Lower lobe of right lung (tissue), 2 donors: ENCODE measurements around the gene PHF12. TPM values are rescaled to one million over a fixed set of nuclear protein-coding genes. Genes with fewer than 3 reads are reported as not detected.
A peak's percentile ranks its signal among the peaks of the same experiment; 100 is the strongest.

Experiments used
- ATAC-seq, 2 donors: fragments of 200-7000 bp; cut with Tn5 transposase; one replicate each; pipeline ENCODE4 v1.9.1; 2020 to 2022; ENCODE audit warnings: mild to moderate bottlenecking in 2 of 2, moderate library complexity in 2 of 2
- DNase-seq: peaks from one replicate; pipeline ENCODE4 v3.0.0-alpha.2; 2020
- H3K27ac ChIP-seq: fragments of 200-600 bp; one replicate; pipeline ENCODE4 v1.8.0; 2022
- H3K27me3 ChIP-seq: fragments of 200-600 bp; one replicate; pipeline ENCODE4 v1.8.0; 2022; ENCODE audit warnings: low read depth
- H3K36me3 ChIP-seq: fragments of 200-600 bp; one replicate; pipeline ENCODE4 v1.8.0; 2022; ENCODE audit warnings: mild to moderate bottlenecking
- H3K4me1 ChIP-seq: fragments of 200-600 bp; one replicate; pipeline ENCODE4 v1.8.0; 2022
- H3K4me3 ChIP-seq: fragments of 200-600 bp; one replicate; pipeline ENCODE4 v1.8.0; 2022; ENCODE audit warnings: mild to moderate bottlenecking
- H3K9me3 ChIP-seq: fragments of 200-600 bp; one replicate; pipeline ENCODE4 v1.8.0; 2022
- CTCF ChIP-seq: fragments of 200-600 bp; IDR thresholded peaks from one replicate; pipeline ENCODE4 v1.8.0; 2022; ENCODE audit warnings: antibody characterized with exemption, mild to moderate bottlenecking
- intact Hi-C: fragments of 100-400 bp; cut with DNase I; formaldehyde crosslinking; loops from one replicate; pipeline ENCODE4 v1.11.0; 2022
- long read RNA-seq: library from polyadenylated mRNA; unstranded; transcript quantifications from one replicate; pipeline ENCODE4 v2.0.0, GENCODE V29; 2021
- total RNA-seq: library from RNA; stranded (reverse); fragmentation: NEBNext Ultra II Directional; extraction: Animal tissue kit (Norgen Biotek cat#: 25700); gene quantifications from one replicate; pipeline ENCODE4 v1.2.1, GENCODE V29; 2021
- donor health status: DM: no; HTN: yes; CAD: no; lungs with severe emphysema.

PHF12 gene
- 36.2 TPM for total RNA-seq
- long read RNA-seq, full-length matches to known transcripts, result 3 of 18 reads
- long read RNA-seq, partial matches to known transcripts, result 14 of 18 reads
- long read RNA-seq, other reads (novel, unspliced or antisense), result 1 of 18 reads

GRCh38 chr17:28951428-28951990 is at the start of gene PHF12:
Gene PHF12 (minus strand): TSS chr17:28951518. CDS start chr17:28950960, 558 bp downstream.
- intact Hi-C loops, result no loop called here

GRCh38 chr17:29000973-29001372 is 49.7 kb upstream of the PHF12 start:
- intact Hi-C loops, result no loop called here
- no peak for DNase-seq
- no peaks in the 10 kb centered on the region for H3K36me3 ChIP-seq
- no peak for TF ChIP-seq CTCF
- H3K4me3 ChIP-seq, result no peak overlapping the region
- H3K4me1 ChIP-seq, result no peaks in the 10 kb centered on the region
- ATAC-seq, result no peak
- H3K9me3 ChIP-seq, result no peaks in the 10 kb centered on the region
- peaks cover 34% of the 10 kb centered on the region for H3K27me3 ChIP-seq
- H3K27ac ChIP-seq, result no peak overlapping the region

More at GRCh38 chr17:28951428-28951990, at the start of gene PHF12:
- Histone ChIP-seq H3K9me3 (no peaks in the 10 kb centered on the region), H3K4me1 (peaks cover 31% of the 10 kb centered on the region), H3K4me3 (peak within 1 kb of the TSS; percentile 86), H3K36me3 (no peaks in the 10 kb centered on the region), H3K27ac (peak within 1 kb of the TSS; percentile 96), H3K27me3 (no peaks in the 10 kb centered on the region)
- TF ChIP-seq CTCF, result no peak
- DNase-seq, result peak; percentile 100
- peak; percentile 89 to 93 for ATAC-seq

GRCh38 chr17:28999206-28999605 is 47.9 kb upstream of the PHF12 start:
- Histone ChIP-seq H3K4me3 (no peak overlapping the region), H3K9me3 (no peaks in the 10 kb centered on the region), H3K4me1 (no peaks in the 10 kb centered on the region), H3K36me3 (no peaks in the 10 kb centered on the region), H3K27ac (no peak overlapping the region), H3K27me3 (peaks cover 16% of the 10 kb centered on the region)
- TF ChIP-seq CTCF, result no peak
- intact Hi-C loops, result no loop called here
- ATAC-seq (no peak), DNase-seq (no peak)

- no peak for ATAC-seq
- no peaks in the 10 kb centered on the region for H3K36me3 ChIP-seq
- TF ChIP-seq CTCF, result no peak
- no peak overlapping the region for H3K4me3 ChIP-seq
- H3K27me3 ChIP-seq, result peaks cover 4% of the 10 kb centered on the region
- DNase-seq, result no peak
- H3K4me1 ChIP-seq, result no peaks in the 10 kb centered on the region
- intact Hi-C loops, result no loop called here
- no peak overlapping the region for H3K27ac ChIP-seq
- no peaks in the 10 kb centered on the region for H3K9me3 ChIP-seq
Measured at GRCh38 chr17:28997806-28998205, 46.5 kb upstream of the PHF12 start.

GRCh38 chr17:28996554-28997096 is 45.3 kb upstream of the PHF12 start:
- H3K27ac ChIP-seq, result no peak overlapping the region

More at GRCh38 chr17:28996554-28997096, 45.3 kb upstream of the PHF12 start:
- H3K4me3 ChIP-seq, result no peak overlapping the region
- H3K27me3 ChIP-seq, result peaks cover 4% of the 10 kb centered on the region
- TF ChIP-seq CTCF, result no peak
- ATAC-seq, result no peak
- no peaks in the 10 kb centered on the region for H3K36me3 ChIP-seq
- no peaks in the 10 kb centered on the region for H3K4me1 ChIP-seq
- no peaks in the 10 kb centered on the region for H3K9me3 ChIP-seq
- intact Hi-C loops, result no loop called here
- no peak for DNase-seq
